Left ventricle myocardium superior (tissue), 1 donor: ENCODE data around the gene ANKRD30A. TPM values are rescaled to one million over a fixed set of nuclear protein-coding genes. Genes with fewer than 3 reads are reported as not detected.
"Not testable (repeated sequence)": the region's sequence is repeated elsewhere in the genome, so short reads cannot be mapped to it uniquely, and the experiment has no call there.

Source experiments
- ATAC-seq: fragments of 200-7000 bp; cut with Tn5 transposase; one replicate; pipeline ENCODE4 v1.9.1; 2020; ENCODE audit warnings: mild to moderate bottlenecking, moderate library complexity
- DNase-seq: peaks from one replicate; pipeline ENCODE4 v3.0.0-alpha.2; 2020
- intact Hi-C: fragments of 100-400 bp; cut with micrococcal nuclease; formaldehyde crosslinking; loops from one replicate; pipeline ENCODE4 v1.11.0; 2022
- long read RNA-seq: library from polyadenylated mRNA; unstranded; transcript quantifications from one replicate; pipeline ENCODE4 v2.0.0, GENCODE V29; 2021
- total RNA-seq: library from RNA; stranded (reverse); fragmentation: NEBNext Ultra II Directional; extraction: Animal tissue kit (Norgen Biotek cat#: 25700); gene quantifications from one replicate; pipeline ENCODE4 v1.2.1, GENCODE V29; 2021
- donor health status: DM: no; HTN: yes; CAD: no; lungs with severe emphysema.

Gene ANKRD30A
- not detected for total RNA-seq
- long read RNA-seq, result 0 reads

- DNase-seq (no peak), ATAC-seq (no peak)
- intact Hi-C loops, result no loop called here
These were observed at the start of gene ANKRD30A for GRCh38 chr10:37125191-37125732. ANKRD30A (plus strand) TSS chr10:37125598; CDS start chr10:37125788, 190 bp downstream.

GRCh38 chr10:37076083-37076482 lies 49.3 kb upstream of the ANKRD30A start:
- intact Hi-C loops, DNase-seq, ATAC-seq: not testable (repeated sequence)

- DNase-seq (no peak), ATAC-seq (no peak)
- intact Hi-C loops, result no loop called here
These were observed 29.4 kb upstream of the ANKRD30A start for GRCh38 chr10:37095792-37096573.

- intact Hi-C loops, result no loop called here
- DNase-seq, result no peak
- no peak for ATAC-seq
These were observed 24.1 kb upstream of the ANKRD30A start for GRCh38 chr10:37101261-37101660.

- ATAC-seq, result no peak
- intact Hi-C loops, result no loop called here
- DNase-seq, result no peak
These were observed 16.4 kb upstream of the ANKRD30A start for GRCh38 chr10:37109000-37109399.

- intact Hi-C loops, result no loop called here
- ATAC-seq, result no peak
These were observed 866 bp upstream of the ANKRD30A start for GRCh38 chr10:37124532-37124931.

GRCh38 chr10:37125921-37126320 lies 523 bp downstream of the ANKRD30A start:
- ATAC-seq, result no peak
- DNase-seq, result no peak
- intact Hi-C loops, result no loop called here

More at GRCh38 chr10:37124532-37124931, 866 bp upstream of the ANKRD30A start:
- no peak for DNase-seq

GRCh38 chr10:37146443-37146842 lies 21.0 kb downstream of the ANKRD30A start:
- no peak for DNase-seq
- ATAC-seq, result no peak
- intact Hi-C loops, result no loop called here

GRCh38 chr10:37162430-37162829 lies 37.0 kb downstream of the ANKRD30A start:
- intact Hi-C loops, DNase-seq, ATAC-seq: not testable (repeated sequence)

- DNase-seq, intact Hi-C loops, ATAC-seq: not testable (repeated sequence)
These were observed 46.5 kb downstream of the ANKRD30A start for GRCh38 chr10:37171945-37172344.

GRCh38 chr10:37178296-37178695 lies 52.9 kb downstream of the ANKRD30A start:
- intact Hi-C loops, DNase-seq, ATAC-seq: not testable (repeated sequence)

GRCh38 chr10:37182719-37183118 lies 57.3 kb downstream of the ANKRD30A start:
- ATAC-seq, intact Hi-C loops, DNase-seq: not testable (repeated sequence)

- ATAC-seq (no peak), DNase-seq (no peak)
- intact Hi-C loops, result no loop called here
These were observed 80.7 kb downstream of the ANKRD30A start for GRCh38 chr10:37206132-37206531.

- no peak for DNase-seq
- no peak for ATAC-seq
- intact Hi-C loops, result no loop called here
These were observed 95.5 kb downstream of the ANKRD30A start for GRCh38 chr10:37220866-37221265.

GRCh38 chr10:37222046-37222445 lies 96.6 kb downstream of the ANKRD30A start:
- intact Hi-C loops, result no loop called here
- no peak for ATAC-seq

GRCh38 chr10:37225163-37225562 lies 99.8 kb downstream of the ANKRD30A start:
- DNase-seq, result no peak
- no peak for ATAC-seq
- intact Hi-C loops, result no loop called here

More at GRCh38 chr10:37222046-37222445, 96.6 kb downstream of the ANKRD30A start:
- DNase-seq, result no peak

- DNase-seq (no peak), ATAC-seq (no peak)
- intact Hi-C loops, result no loop called here
These were observed 101.1 kb downstream of the ANKRD30A start for GRCh38 chr10:37226524-37226923.

GRCh38 chr10:37234692-37235091 lies 109.3 kb downstream of the ANKRD30A start:
- intact Hi-C loops, result no loop called here
- DNase-seq (no peak), ATAC-seq (no peak)

- no peak for DNase-seq
- intact Hi-C loops, result no loop called here
- no peak for ATAC-seq
These were observed 110.7 kb downstream of the ANKRD30A start for GRCh38 chr10:37236093-37236492.

GRCh38 chr10:37240223-37240622 lies 114.8 kb downstream of the ANKRD30A start:
- ATAC-seq (no peak), DNase-seq (no peak)
- intact Hi-C loops, result no loop called here

- intact Hi-C loops, result no loop called here
- no peak for DNase-seq
- ATAC-seq, result no peak
These were observed 121.2 kb downstream of the ANKRD30A start for GRCh38 chr10:37246637-37247036.
